ENCODE data around the gene NKAIN1.
"Not testable (repeated sequence)": the region's sequence is repeated elsewhere in the genome, so short reads cannot be mapped to it uniquely, and the experiment has no call there.

Gene NKAIN1

GRCh38 chr1:31145648-31146047 lies 94.0 kb downstream of the NKAIN1 start:
- H3K4me1 ChIP-seq (ENCODE audit: control insufficient read depth, insufficient read depth, low read length), result no peaks in the 10 kb centered on the region
- no peak overlapping the region for H3K27ac ChIP-seq (ENCODE audit: insufficient read depth, low read depth, low read length, poor library complexity, severe bottlenecking)
- H3K36me3 ChIP-seq (ENCODE audit: control insufficient read depth, insufficient read depth, low read length), result no peaks in the 10 kb centered on the region
- H3K4me3 ChIP-seq (ENCODE audit: insufficient read depth, low read depth, low read length), result no peak overlapping the region
- H3K9me3 ChIP-seq (ENCODE audit: control insufficient read depth, low read length), result no peaks in the 10 kb centered on the region
- 61 to 79% methylated on average over 3 of the region's 3 CpGs for WGBS, 2 experiments
- H3K27me3 ChIP-seq (ENCODE audit: control insufficient read depth, insufficient read depth, low read length, poor library complexity, severe bottlenecking), result no peaks in the 10 kb centered on the region

DNA sequence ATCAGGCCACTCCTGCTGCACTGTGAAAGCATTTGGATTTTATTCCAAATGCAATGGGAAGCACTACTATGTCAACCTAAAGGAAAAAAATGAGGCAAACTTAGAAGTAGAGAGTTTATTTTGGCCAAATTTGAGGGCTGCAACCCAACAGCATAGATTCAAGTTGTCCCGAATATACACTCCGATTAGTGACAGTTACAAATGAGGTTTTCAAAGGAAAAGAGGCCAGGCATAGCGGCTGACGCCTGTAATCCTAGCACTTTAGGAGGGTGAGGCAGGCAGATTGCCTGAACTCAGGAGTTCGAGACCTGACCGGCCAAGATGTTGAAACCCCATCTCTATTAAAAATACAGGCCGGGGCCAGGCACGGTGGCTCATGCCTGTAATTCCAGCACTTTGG lies 95.2 kb downstream of the NKAIN1 start:
- WGBS, 2 experiments, result 90 to 91% methylated on average over 8 of the region's 8 CpGs
- Histone ChIP-seq H3K9me3 (ENCODE audit: control insufficient read depth, low read length) (no peaks in the 10 kb centered on the region), H3K4me1 (ENCODE audit: control insufficient read depth, insufficient read depth, low read length) (no peaks in the 10 kb centered on the region), H3K4me3 (ENCODE audit: insufficient read depth, low read depth, low read length) (no peak overlapping the region), H3K27me3 (ENCODE audit: control insufficient read depth, insufficient read depth, low read length, poor library complexity, severe bottlenecking) (no peaks in the 10 kb centered on the region), H3K27ac (ENCODE audit: insufficient read depth, low read depth, low read length, poor library complexity, severe bottlenecking) (no peak overlapping the region), H3K36me3 (ENCODE audit: control insufficient read depth, insufficient read depth, low read length) (no peaks in the 10 kb centered on the region)

DNA sequence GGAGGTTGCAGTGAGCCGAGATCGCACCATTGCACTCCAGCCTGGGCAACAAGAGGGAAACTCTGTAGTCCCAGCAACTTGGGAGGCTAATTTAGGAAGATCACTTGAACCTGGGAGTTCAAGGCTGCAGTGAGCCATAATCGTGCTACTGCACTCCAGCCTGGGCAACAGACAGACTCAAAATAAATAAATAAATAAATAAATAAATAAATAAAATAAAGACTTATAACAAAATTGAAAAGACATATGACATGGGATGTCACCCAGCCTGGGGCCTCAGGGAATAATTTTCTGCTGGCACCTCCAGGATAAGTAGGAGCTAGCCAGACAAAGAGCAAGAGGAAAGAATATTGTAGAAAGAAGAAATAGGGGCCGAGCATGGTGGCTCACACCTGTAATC lies 96.2 kb downstream of the NKAIN1 start:
- Histone ChIP-seq H3K9me3 (ENCODE audit: control insufficient read depth, low read length) (no peaks in the 10 kb centered on the region), H3K36me3 (ENCODE audit: control insufficient read depth, insufficient read depth, low read length) (no peaks in the 10 kb centered on the region), H3K27me3 (ENCODE audit: control insufficient read depth, insufficient read depth, low read length, poor library complexity, severe bottlenecking) (no peaks in the 10 kb centered on the region), H3K4me1 (ENCODE audit: control insufficient read depth, insufficient read depth, low read length) (no peaks in the 10 kb centered on the region), H3K4me3 (ENCODE audit: insufficient read depth, low read depth, low read length) (no peak overlapping the region), H3K27ac (ENCODE audit: insufficient read depth, low read depth, low read length, poor library complexity, severe bottlenecking) (no peak overlapping the region)
- WGBS, 2 experiments, result 90 to 93% methylated on average over 4 of the region's 4 CpGs

DNA sequence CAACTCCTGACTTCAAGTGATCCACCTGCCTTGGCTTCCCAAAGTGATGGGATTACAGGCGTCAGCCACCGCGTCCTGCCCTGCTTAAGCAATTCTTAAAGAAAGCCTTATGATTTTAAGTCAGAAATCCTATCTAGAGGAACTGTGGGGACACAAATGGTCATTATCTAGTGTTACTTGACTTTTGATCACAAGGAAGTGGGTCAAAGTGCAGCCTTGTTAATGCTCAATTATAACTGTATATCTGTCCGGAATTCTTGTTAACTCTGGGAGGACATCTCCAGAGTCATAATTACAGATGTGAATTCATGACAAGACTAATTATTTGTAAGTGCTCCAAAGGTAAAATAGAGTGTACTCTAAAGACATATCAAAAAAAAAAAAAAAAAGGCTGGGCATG lies 97.3 kb downstream of the NKAIN1 start:
- H3K27me3 ChIP-seq (ENCODE audit: control insufficient read depth, insufficient read depth, low read length, poor library complexity, severe bottlenecking), result no peaks in the 10 kb centered on the region
- no peak overlapping the region for H3K27ac ChIP-seq (ENCODE audit: insufficient read depth, low read depth, low read length, poor library complexity, severe bottlenecking)
- no peaks in the 10 kb centered on the region for H3K36me3 ChIP-seq (ENCODE audit: control insufficient read depth, insufficient read depth, low read length)
- H3K4me1 ChIP-seq (ENCODE audit: control insufficient read depth, insufficient read depth, low read length), result no peaks in the 10 kb centered on the region
- no peak overlapping the region for H3K4me3 ChIP-seq (ENCODE audit: insufficient read depth, low read depth, low read length)
- H3K9me3 ChIP-seq (ENCODE audit: control insufficient read depth, low read length), result no peaks in the 10 kb centered on the region
- WGBS, 2 experiments, result 92 to 98% methylated on average over 4 of the region's 4 CpGs

DNA sequence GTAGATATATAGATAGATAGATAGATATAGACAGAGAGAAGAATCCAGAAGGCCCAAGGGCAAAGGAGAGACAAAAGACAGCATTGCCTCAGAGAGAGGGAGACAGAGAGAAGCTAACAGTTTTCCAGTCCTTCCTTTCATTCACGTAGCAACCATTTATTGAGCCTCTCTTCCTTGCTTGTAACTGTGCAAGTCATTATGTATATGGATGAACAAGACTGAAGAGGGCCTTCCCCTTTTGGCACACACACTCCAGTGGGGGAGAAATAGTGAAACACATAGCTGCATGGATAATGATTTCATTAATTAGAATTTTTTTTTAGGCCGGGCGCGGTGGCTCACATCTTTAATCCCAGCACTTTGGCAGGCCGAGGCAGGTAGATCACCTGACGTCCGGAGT lies 99.4 kb downstream of the NKAIN1 start:
- Histone ChIP-seq H3K27ac (ENCODE audit: insufficient read depth, low read depth, low read length, poor library complexity, severe bottlenecking) (no peak overlapping the region), H3K4me3 (ENCODE audit: insufficient read depth, low read depth, low read length) (no peak overlapping the region), H3K36me3 (ENCODE audit: control insufficient read depth, insufficient read depth, low read length) (no peaks in the 10 kb centered on the region), H3K4me1 (ENCODE audit: control insufficient read depth, insufficient read depth, low read length) (no peaks in the 10 kb centered on the region), H3K9me3 (ENCODE audit: control insufficient read depth, low read length) (no peaks in the 10 kb centered on the region), H3K27me3 (ENCODE audit: control insufficient read depth, insufficient read depth, low read length, poor library complexity, severe bottlenecking) (no peaks in the 10 kb centered on the region)
- WGBS, 2 experiments, result 92 to 94% methylated on average over 6 to 7 of the region's 7 CpGs

- H3K4me3 ChIP-seq (ENCODE audit: insufficient read depth, low read depth, low read length); H3K27ac ChIP-seq (ENCODE audit: insufficient read depth, low read depth, low read length, poor library complexity, severe bottlenecking): not testable (repeated sequence)
- WGBS, 2 experiments, result 88 to 92% methylated on average over 12 of the region's 12 CpGs
These were observed 100.7 kb downstream of the NKAIN1 start for GRCh38 chr1:31138797-31139521.

DNA sequence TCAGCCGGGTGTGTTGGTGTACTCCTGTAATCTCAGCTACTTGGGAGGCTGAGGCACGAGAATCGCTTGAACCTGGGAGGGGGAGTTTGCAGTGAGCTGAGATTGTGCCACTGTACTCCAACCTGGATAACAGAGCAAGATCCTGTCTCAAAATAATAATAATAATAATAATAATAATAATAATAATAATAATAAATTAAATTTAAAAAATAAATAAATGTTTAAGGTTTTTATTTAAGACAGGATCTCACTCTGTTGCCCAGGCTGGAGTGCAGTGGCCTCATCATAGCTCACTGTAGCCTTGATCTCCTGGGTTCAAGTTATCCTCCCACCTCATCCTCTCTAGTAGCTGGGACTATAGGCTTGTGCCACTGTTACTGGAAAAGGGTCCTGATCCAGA lies 101.8 kb downstream of the NKAIN1 start:
- not testable (repeated sequence) for H3K36me3 ChIP-seq (ENCODE audit: control insufficient read depth, insufficient read depth, low read length); H3K4me3 ChIP-seq (ENCODE audit: insufficient read depth, low read depth, low read length); H3K9me3 ChIP-seq (ENCODE audit: control insufficient read depth, low read length); H3K4me1 ChIP-seq (ENCODE audit: control insufficient read depth, insufficient read depth, low read length); H3K27ac ChIP-seq (ENCODE audit: insufficient read depth, low read depth, low read length, poor library complexity, severe bottlenecking); H3K27me3 ChIP-seq (ENCODE audit: control insufficient read depth, insufficient read depth, low read length, poor library complexity, severe bottlenecking)
- WGBS, 2 experiments, result 84 to 96% methylated on average over 3 of the region's 3 CpGs

More at GRCh38 chr1:31138797-31139521, 100.7 kb downstream of the NKAIN1 start:
- not testable (repeated sequence) for H3K9me3 ChIP-seq (ENCODE audit: control insufficient read depth, low read length); H3K36me3 ChIP-seq (ENCODE audit: control insufficient read depth, insufficient read depth, low read length); H3K4me1 ChIP-seq (ENCODE audit: control insufficient read depth, insufficient read depth, low read length); H3K27me3 ChIP-seq (ENCODE audit: control insufficient read depth, insufficient read depth, low read length, poor library complexity, severe bottlenecking)

GRCh38 chr1:31135973-31136600 lies 103.6 kb downstream of the NKAIN1 start:
- no peaks in the 10 kb centered on the region for H3K9me3 ChIP-seq (ENCODE audit: control insufficient read depth, low read length)
- H3K27ac ChIP-seq (ENCODE audit: insufficient read depth, low read depth, low read length, poor library complexity, severe bottlenecking), result no peak overlapping the region
- 82 to 84% methylated on average over 2 of the region's 2 CpGs for WGBS, 2 experiments
- H3K36me3 ChIP-seq (ENCODE audit: control insufficient read depth, insufficient read depth, low read length), result no peaks in the 10 kb centered on the region
- no peaks in the 10 kb centered on the region for H3K27me3 ChIP-seq (ENCODE audit: control insufficient read depth, insufficient read depth, low read length, poor library complexity, severe bottlenecking)
- no peak overlapping the region for H3K4me3 ChIP-seq (ENCODE audit: insufficient read depth, low read depth, low read length)
- no peaks in the 10 kb centered on the region for H3K4me1 ChIP-seq (ENCODE audit: control insufficient read depth, insufficient read depth, low read length)

- Histone ChIP-seq H3K27me3 (ENCODE audit: control insufficient read depth, insufficient read depth, low read length, poor library complexity, severe bottlenecking) (no peaks in the 10 kb centered on the region), H3K9me3 (ENCODE audit: control insufficient read depth, low read length) (no peaks in the 10 kb centered on the region), H3K4me1 (ENCODE audit: control insufficient read depth, insufficient read depth, low read length) (no peaks in the 10 kb centered on the region), H3K27ac (ENCODE audit: insufficient read depth, low read depth, low read length, poor library complexity, severe bottlenecking) (no peak overlapping the region), H3K4me3 (ENCODE audit: insufficient read depth, low read depth, low read length) (no peak overlapping the region), H3K36me3 (ENCODE audit: control insufficient read depth, insufficient read depth, low read length) (no peaks in the 10 kb centered on the region)
- WGBS, 2 experiments, result 87% methylated on average over 7 of the region's 7 CpGs
These were observed 106.3 kb downstream of the NKAIN1 start for GRCh38 chr1:31133368-31133767.
